K562 (cell line): Measurements from ENCODE around the gene ZC3H11A. TPM values are rescaled to one million over a fixed set of nuclear protein-coding genes. Genes with fewer than 3 reads are reported as not detected.

ENCODE experiments used
- CBFA2T3 ChIP-seq: fragments of 450-650 bp; IDR thresholded peaks from 2 replicates; pipeline ENCODE4 v1.6.1; 2017
- ESRRA ChIP-seq: fragments of 450-650 bp; IDR thresholded peaks from 2 replicates; pipeline ENCODE4 v1.6.1; 2014; ENCODE audit warnings: low read depth, mild to moderate bottlenecking, moderate library complexity, borderline replicate concordance
- GTF2A2 ChIP-seq: IDR thresholded peaks from 2 replicates; pipeline ENCODE4 v1.6.1; 2016; ENCODE audit warnings: mild to moderate bottlenecking, missing genetic modification characterization, missing compliant biosample characterization
- HMG20A ChIP-seq: fragments of 450-650 bp; formaldehyde crosslinking; conservative IDR thresholded peaks from 2 replicates; pipeline ENCODE4 v1.4.0; 2020; ENCODE audit warnings: mild to moderate bottlenecking, mixed read lengths
- MLX ChIP-seq, 2 experiments: fragments of 450-650 bp in 1 of 2; sonication (generic) in 1 of 2; formaldehyde crosslinking; conservative IDR thresholded peaks; 2 replicates each; pipeline versions ENCODE4 v1.4.0 to v1.8.1; 2020 to 2022; ENCODE audit warnings: mild to moderate bottlenecking in 1 of 2, missing genetic modification reagents in 1 of 2
- PBX2 ChIP-seq, 2 experiments: IDR thresholded peaks in 1 of 2; conservative IDR thresholded peaks in 1 of 2; 2 replicates each; pipeline ENCODE4 v1.6.1; 2016; ENCODE audit warnings: low read depth in 2 of 2, mild to moderate bottlenecking in 1 of 2, missing compliant biosample characterization in 1 of 2, missing genetic modification characterization in 1 of 2, moderate library complexity in 1 of 2
- RB1 ChIP-seq: fragments of 450-650 bp; IDR thresholded peaks from 2 replicates; pipeline ENCODE4 v1.6.1; 2017; ENCODE audit warnings: low read depth, mild to moderate bottlenecking
- RBM25 ChIP-seq: fragments of 200-400 bp; formaldehyde crosslinking; IDR thresholded peaks from 2 replicates; pipeline ENCODE4 v1.6.1; 2018; ENCODE audit warnings: low read length, low read depth, moderate library complexity; ENCODE audit not compliant: severe bottlenecking
- ZBTB1 ChIP-seq: sonication (generic); formaldehyde crosslinking; IDR thresholded peaks from 2 replicates; pipeline ENCODE4 v1.8.1; 2023; ENCODE audit warnings: missing genetic modification reagents, low read depth, mild to moderate bottlenecking, borderline replicate concordance
- ZNF407 ChIP-seq: fragments of 450-650 bp; IDR thresholded peaks from 2 replicates; pipeline ENCODE4 v1.6.1; 2016; ENCODE audit warnings: low read depth
- ZNF639 ChIP-seq, 2 experiments: fragments of 200-800 bp in 1 of 2; sonication (Bioruptor generic) in 1 of 2; sonication (generic) in 1 of 2; formaldehyde crosslinking in 1 of 2; IDR thresholded peaks in 1 of 2; conservative IDR thresholded peaks in 1 of 2; 2 replicates each; pipeline versions ENCODE4 v1.5.0 to v1.6.1; 2016 to 2020; ENCODE audit warnings: missing compliant biosample characterization in 1 of 2, missing genetic modification characterization in 1 of 2, missing genetic modification reagents in 1 of 2
- ZNF717 ChIP-seq: fragments of 250-450 bp; sonication (Bioruptor Pico); IDR thresholded peaks from 2 replicates; pipeline ENCODE4 v1.5.0; 2021
- polyA plus RNA-seq, 8 experiments: library from polyadenylated mRNA; depleted of rRNA in 4 of 8; stranded (reverse) in 5 of 8; unstranded in 3 of 8; fragments of >200 nt; fragmentation: Nextera tagmentation in 2 of 8; fragmentation: Illumina TruSeq in 1 of 8; extraction: Ambion mirVana in 2 of 8; extraction: Trizol in 1 of 8; gene quantifications; 2 replicates each; pipeline versions ENCODE4 v1.2.1 to v1.2.3, GENCODE V29; 2011 to 2014; ENCODE audit warnings: inconsistent platforms in 1 of 8, missing spikeins in 1 of 8
- total RNA-seq, 7 experiments: library from RNA; depleted of rRNA in 6 of 7; stranded (reverse); fragments of >200 nt in 6 of 7; fragmentation: Illumina TruSeq in 2 of 7; extraction: Trizol in 2 of 7; gene quantifications; 2 replicates each; pipeline versions ENCODE4 v1.2.1 to v1.2.3, GENCODE V29; 2011 to 2021; ENCODE audit warnings: low replicate concordance in 1 of 7

ZC3H11A gene
- total and polyA plus RNA-seq, 9 of the 15 experiments (the other 6 are each of a cell fraction or from before 2014, with no cell fraction given): 34.2 to 137 (median 102) TPM

- TF ChIP-seq ZNF407: no peak
- TF ChIP-seq ESRRA: peak; percentile 40; the same call in 1 of the 2 replicates
- TF ChIP-seq ZNF717: no peak
- no peak for TF ChIP-seq RBM25
- TF ChIP-seq CBFA2T3: peak; percentile 49; the same call in 1 of the 2 replicates
- TF ChIP-seq RB1: peak; percentile 50
- TF ChIP-seq HMG20A: no peak
- TF ChIP-seq PBX2 (CRISPR knock-in tag; IDR thresholded peaks at IDR 0.05; ENCODE audit: low read depth): no peak
- TF ChIP-seq PBX2 (tag; conservative IDR thresholded peaks at IDR 0.05; ENCODE audit: low read depth): no peak; the same call in 1 of the 2 replicates
- no peak for TF ChIP-seq MLX (CRISPR knock-in tag; conservative IDR thresholded peaks at IDR 0.05)
- peak in 1 of 2 experiments; percentile 89; a peak in 2 of 4 replicates for TF ChIP-seq ZNF639 (CRISPR knock-in tag; conservative IDR thresholded peaks at IDR 0.05 in 1 of 2, IDR thresholded peaks at IDR 0.05 in 1 of 2)
- TF ChIP-seq GTF2A2: no peak
- no peak for TF ChIP-seq ZBTB1
Observed at GRCh38 chr1:203795441-203796235, at the start of gene ZC3H11A, which contains the start of gene ZBED6 (continued).
